Measurements from ENCODE around the gene JAKMIP1.

DNA sequence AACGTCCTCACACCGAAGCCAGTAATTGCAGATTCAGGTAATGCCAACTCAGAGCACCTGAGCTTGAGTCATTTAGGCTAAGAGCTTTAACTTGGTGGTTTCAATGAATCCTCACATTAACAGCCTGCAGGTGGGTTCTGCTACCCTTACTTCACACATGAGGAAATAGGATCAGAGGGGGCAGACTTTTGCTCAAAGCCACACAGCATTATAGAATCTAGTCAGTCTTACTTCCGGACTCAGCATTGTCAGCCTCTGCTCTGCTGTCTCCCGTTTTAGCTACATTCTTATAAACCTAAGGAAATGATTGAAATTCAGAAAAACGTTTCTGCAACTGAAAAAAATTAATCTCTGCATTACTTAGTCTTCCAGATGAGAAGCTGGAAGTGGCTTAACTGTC lies 188.1 kb downstream of the JAKMIP1 start:
- TF ChIP-seq YY1 (IDR thresholded peaks at IDR 0.05; ENCODE audit: insufficient read depth, insufficient read length) (no peak), ZNF274 (IDR thresholded peaks at IDR 0.05; ENCODE audit: low read depth, low read length) (no peak)

All from NT2/D1 (cell line).